SK-N-SH (cell line): ENCODE results near the gene CNN2. TPM values are rescaled to one million over a fixed set of nuclear protein-coding genes. Genes with fewer than 3 reads are reported as not detected.

Experiments used
- CTCF ChIA-PET: fragments of 300-600, 350-600 bp; formaldehyde crosslinking; extraction: SDS; loops from one replicate; lab custom pipeline; 2021; lab: Yijun Ruan, JAX
- POLR2A ChIA-PET: fragments of 350-600 bp; sonication (Branson Sonifier 250); formaldehyde crosslinking; extraction: SDS; loops from one replicate; lab custom pipeline; 2020; ENCODE audit warnings: antibody characterized with exemption, inconsistent platforms; lab: Yijun Ruan, JAX
- DNase-seq: peaks from one replicate; pipeline ENCODE4 v3.0.0; 2012
- H2AFZ ChIP-seq: fragments of 200-600 bp; sonication (generic); 2 replicates; pipeline ENCODE4 v1.8.1; 2016; ENCODE audit warnings: antibody characterized with exemption, mild to moderate bottlenecking, low read depth
- H3F3A ChIP-seq: fragments of 200-600 bp; sonication (generic); replicated peaks from 2 replicates; pipeline ENCODE3; 2016; ENCODE audit warnings: antibody characterized with exemption, mild to moderate bottlenecking; ENCODE audit not compliant: insufficient read depth
- H3K27ac ChIP-seq, 2 experiments: fragments of 200-500 bp in 1 of 2; fragments of 200-600 bp in 1 of 2; sonication (Bioruptor generic) in 1 of 2; sonication (generic), shearing (Covaris generic) in 1 of 2; 2 replicates each; pipeline versions ENCODE4 v1.5.1 to v1.6.1; 2014 to 2016; ENCODE audit warnings: low read depth in 2 of 2, inconsistent platforms in 1 of 2, low read length in 1 of 2, mild to moderate bottlenecking in 1 of 2, mixed read lengths in 1 of 2
- H3K27me3 ChIP-seq: fragments of 200-600 bp; sonication (generic), shearing (Covaris generic); 2 replicates; pipeline ENCODE4 v1.6.1; 2016; ENCODE audit warnings: mixed run types; ENCODE audit not compliant: insufficient read depth
- H3K36me3 ChIP-seq, 2 experiments: fragments of 200-500 bp in 1 of 2; fragments of 200-600 bp in 1 of 2; sonication (Bioruptor generic) in 1 of 2; sonication (generic) in 1 of 2; replicated peaks in 1 of 2; 2 replicates each; pipeline versions ENCODE3 to v1.5.1; 2014 to 2016; ENCODE audit warnings: low read length in 1 of 2, mild to moderate bottlenecking in 1 of 2; ENCODE audit not compliant: insufficient read depth in 2 of 2, control insufficient read depth in 1 of 2
- H3K4me1 ChIP-seq, 2 experiments: fragments of 200-500 bp in 1 of 2; fragments of 200-600 bp in 1 of 2; sonication (Bioruptor generic) in 1 of 2; sonication (generic), shearing (Covaris generic) in 1 of 2; 2 replicates each; pipeline versions ENCODE4 v1.5.1 to v1.6.1; 2014 to 2016; ENCODE audit warnings: low read depth in 1 of 2, low read length in 1 of 2, mixed run types in 1 of 2; ENCODE audit not compliant: insufficient read depth in 2 of 2, control insufficient read depth in 1 of 2
- H3K4me2 ChIP-seq: fragments of 200-600 bp; sonication (generic), shearing (Covaris generic); 2 replicates; pipeline ENCODE4 v1.6.1; 2017; ENCODE audit warnings: mixed run types
- H3K4me3 ChIP-seq, 2 experiments: fragments of 200-500 bp in 1 of 2; fragments of 200-600 bp in 1 of 2; sonication (Bioruptor generic) in 1 of 2; sonication (generic), shearing (Covaris generic) in 1 of 2; 2 replicates each; pipeline versions ENCODE4 v1.5.1 to v1.8.1; 2014 to 2016; ENCODE audit warnings: low read depth in 2 of 2, inconsistent platforms in 1 of 2, low read length in 1 of 2, mild to moderate bottlenecking in 1 of 2, mixed read lengths in 1 of 2, moderate library complexity in 1 of 2
- H3K79me2 ChIP-seq: fragments of 200-600 bp; sonication (generic); 2 replicates; pipeline ENCODE4 v1.8.1; 2017; ENCODE audit warnings: mild to moderate bottlenecking; ENCODE audit not compliant: insufficient read depth
- H3K9ac ChIP-seq: fragments of 200-600 bp; sonication (generic); 2 replicates; pipeline ENCODE4 v1.6.1; 2017; ENCODE audit warnings: mixed run types
- H3K9me2 ChIP-seq: fragments of 200-600 bp; sonication (generic); 2 replicates; pipeline ENCODE4 v1.6.1; 2017; ENCODE audit warnings: mixed run types
- H3K9me3 ChIP-seq: fragments of 200-600 bp; sonication (generic); 2 replicates; pipeline ENCODE4 v1.6.1; 2017; ENCODE audit warnings: mixed run types, mild to moderate bottlenecking, moderate library complexity
- H4K20me1 ChIP-seq: fragments of 200-600 bp; sonication (generic); 2 replicates; pipeline ENCODE4 v1.6.1; 2017; ENCODE audit warnings: mild to moderate bottlenecking, mixed run types; ENCODE audit not compliant: insufficient read depth
- CHD2 ChIP-seq: fragments of 150-350 bp; IDR thresholded peaks from 2 replicates; pipeline ENCODE4 v1.6.1; 2018; ENCODE audit warnings: low read length; ENCODE audit not compliant: partially characterized antibody
- ELF1 ChIP-seq: IDR thresholded peaks from 2 replicates; pipeline ENCODE4 v1.4.0; 2012
- EP300 ChIP-seq, 2 experiments: IDR thresholded peaks; 2 replicates each; pipeline versions ENCODE4 v1.4.0 to v1.6.1; 2012; ENCODE audit warnings: borderline replicate concordance in 1 of 2, low read depth in 1 of 2, low read length in 1 of 2
- FOSL2 ChIP-seq: IDR thresholded peaks from 2 replicates; pipeline ENCODE4 v1.4.0; 2012; ENCODE audit warnings: low read depth, mild to moderate bottlenecking, moderate library complexity, borderline replicate concordance
- FOXJ3 ChIP-seq: sonication (generic); formaldehyde crosslinking; IDR thresholded peaks from 2 replicates; pipeline ENCODE4 v1.5.1; 2020; ENCODE audit warnings: mild to moderate bottlenecking, missing genetic modification reagents
- FOXM1 ChIP-seq: IDR thresholded peaks from 2 replicates; pipeline ENCODE4 v1.4.0; 2012; ENCODE audit warnings: low read depth, mild to moderate bottlenecking
- GATA2 ChIP-seq: sonication (generic); formaldehyde crosslinking; IDR thresholded peaks from 2 replicates; pipeline ENCODE4 v1.5.0; 2020; ENCODE audit warnings: mild to moderate bottlenecking, missing genetic modification reagents
- MEF2A ChIP-seq: IDR thresholded peaks from 2 replicates; pipeline ENCODE4 v1.4.0; 2012; ENCODE audit warnings: low read depth, borderline replicate concordance
- MXI1 ChIP-seq: IDR thresholded peaks from 2 replicates; pipeline ENCODE4 v1.6.1; 2012; ENCODE audit warnings: mild to moderate bottlenecking, low read depth, low read length, improper control_type of control experiment
- POLR2AphosphoS5 ChIP-seq: IDR thresholded peaks from 2 replicates; pipeline ENCODE4 v1.6.1; 2012; ENCODE audit warnings: low read depth, low read length
- RAD21 ChIP-seq: IDR thresholded peaks from 2 replicates; pipeline ENCODE4 v1.6.1; 2012; ENCODE audit warnings: mild to moderate bottlenecking, low read length
- RCOR1 ChIP-seq: fragments of 150-350 bp; IDR thresholded peaks from 2 replicates; pipeline ENCODE4 v1.6.1; 2017; ENCODE audit warnings: antibody characterized with exemption, low read length
- RXRA ChIP-seq: IDR thresholded peaks from 2 replicates; pipeline ENCODE4 v1.4.0; 2012; ENCODE audit warnings: low read depth, mild to moderate bottlenecking, borderline replicate concordance
- SIN3A ChIP-seq: IDR thresholded peaks from 2 replicates; pipeline ENCODE4 v1.6.1; 2012; ENCODE audit warnings: low read depth, mild to moderate bottlenecking, low read length, moderate library complexity, borderline replicate concordance
- SMC3 ChIP-seq: IDR thresholded peaks from 2 replicates; pipeline ENCODE4 v1.6.1; 2012; ENCODE audit warnings: low read depth, low read length, improper control_type of control experiment
- TAF1 ChIP-seq: IDR thresholded peaks from 2 replicates; pipeline ENCODE4 v1.6.1; 2012; ENCODE audit warnings: low read depth, mild to moderate bottlenecking, low read length, moderate library complexity, borderline replicate concordance
- TCF12 ChIP-seq: IDR thresholded peaks from 2 replicates; pipeline ENCODE4 v1.4.0; 2012
- TEAD4 ChIP-seq: IDR thresholded peaks from 2 replicates; pipeline ENCODE4 v1.4.0; 2012; ENCODE audit warnings: mild to moderate bottlenecking, borderline replicate concordance; ENCODE audit not compliant: insufficient read depth
- YY1 ChIP-seq: IDR thresholded peaks from 2 replicates; pipeline ENCODE4 v1.4.0; 2012; ENCODE audit warnings: low read depth, mild to moderate bottlenecking
- WGBS: methylation state at CpG from one replicate; pipeline ENCODE4 v1.1.6; 2017; ENCODE audit warnings: low lambda C conversion rate; 5-methylcytosine and 5-hydroxymethylcytosine counted together
- polyA plus RNA-seq, 3 experiments: library from polyadenylated mRNA; depleted of rRNA; stranded (reverse); fragments of >200 nt; gene quantifications; 2 replicates each; pipeline ENCODE4 v1.2.3, GENCODE V29; 2012
- TF ChIP-seq, protein P1 (sequence below): IDR thresholded peaks from 2 replicates; pipeline ENCODE4 v1.4.0; 2012; ENCODE audit warnings: low read depth, borderline replicate concordance
- TF ChIP-seq, protein P2 (sequence below): IDR thresholded peaks from 2 replicates; pipeline ENCODE4 v1.4.0; 2012; ENCODE audit warnings: low read depth, borderline replicate concordance
- TF ChIP-seq, protein P3 (sequence below): IDR thresholded peaks from 2 replicates; pipeline ENCODE4 v1.6.1; 2012; ENCODE audit warnings: mild to moderate bottlenecking, low read depth, low read length, moderate library complexity

CNN2 gene
- polyA plus RNA-seq, 1 of the 3 experiments (the other 2 are of a cell fraction) = 279 TPM

DNA sequence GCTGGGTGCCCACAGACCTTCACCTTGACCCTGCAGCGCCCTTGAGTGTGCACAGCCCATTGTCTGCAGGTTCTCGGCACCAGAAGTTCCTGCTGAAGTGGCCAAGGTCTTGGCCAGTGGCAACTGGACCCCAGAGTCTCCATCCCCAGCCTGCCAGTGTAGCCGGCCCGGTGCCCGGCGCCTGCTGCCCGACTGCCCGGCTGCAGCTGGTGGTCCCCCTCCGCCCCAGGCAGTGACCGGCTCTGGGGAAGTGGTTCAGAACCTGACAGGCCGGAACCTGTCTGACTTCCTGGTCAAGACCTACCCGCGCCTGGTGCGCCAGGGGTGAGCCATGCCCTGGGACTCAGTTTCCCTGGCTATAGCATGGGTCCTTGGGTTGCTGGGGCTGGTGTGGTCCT, 28.6 kb downstream of the CNN2 start (continued):
- TF ChIP-seq, protein P1, sequence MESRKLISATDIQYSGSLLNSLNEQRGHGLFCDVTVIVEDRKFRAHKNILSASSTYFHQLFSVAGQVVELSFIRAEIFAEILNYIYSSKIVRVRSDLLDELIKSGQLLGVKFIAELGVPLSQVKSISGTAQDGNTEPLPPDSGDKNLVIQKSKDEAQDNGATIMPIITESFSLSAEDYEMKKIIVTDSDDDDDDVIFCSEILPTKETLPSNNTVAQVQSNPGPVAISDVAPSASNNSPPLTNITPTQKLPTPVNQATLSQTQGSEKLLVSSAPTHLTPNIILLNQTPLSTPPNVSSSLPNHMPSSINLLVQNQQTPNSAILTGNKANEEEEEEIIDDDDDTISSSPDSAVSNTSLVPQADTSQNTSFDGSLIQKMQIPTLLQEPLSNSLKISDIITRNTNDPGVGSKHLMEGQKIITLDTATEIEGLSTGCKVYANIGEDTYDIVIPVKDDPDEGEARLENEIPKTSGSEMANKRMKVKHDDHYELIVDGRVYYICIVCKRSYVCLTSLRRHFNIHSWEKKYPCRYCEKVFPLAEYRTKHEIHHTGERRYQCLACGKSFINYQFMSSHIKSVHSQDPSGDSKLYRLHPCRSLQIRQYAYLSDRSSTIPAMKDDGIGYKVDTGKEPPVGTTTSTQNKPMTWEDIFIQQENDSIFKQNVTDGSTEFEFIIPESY = no peak
- no peak for TF ChIP-seq MEF2A
- TF ChIP-seq RCOR1 = no peak
- TF ChIP-seq, protein P2, sequence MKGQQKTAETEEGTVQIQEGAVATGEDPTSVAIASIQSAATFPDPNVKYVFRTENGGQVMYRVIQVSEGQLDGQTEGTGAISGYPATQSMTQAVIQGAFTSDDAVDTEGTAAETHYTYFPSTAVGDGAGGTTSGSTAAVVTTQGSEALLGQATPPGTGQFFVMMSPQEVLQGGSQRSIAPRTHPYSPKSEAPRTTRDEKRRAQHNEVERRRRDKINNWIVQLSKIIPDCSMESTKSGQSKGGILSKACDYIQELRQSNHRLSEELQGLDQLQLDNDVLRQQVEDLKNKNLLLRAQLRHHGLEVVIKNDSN = no peak
- TF ChIP-seq SIN3A = no peak
- TF ChIP-seq MXI1 = no peak
- no peak for TF ChIP-seq FOSL2
- no peak for TF ChIP-seq SMC3
- no peak for TF ChIP-seq TCF12
- no peak for TF ChIP-seq RAD21
- TF ChIP-seq YY1 = no peak
- no peak for TF ChIP-seq TEAD4

DNA sequence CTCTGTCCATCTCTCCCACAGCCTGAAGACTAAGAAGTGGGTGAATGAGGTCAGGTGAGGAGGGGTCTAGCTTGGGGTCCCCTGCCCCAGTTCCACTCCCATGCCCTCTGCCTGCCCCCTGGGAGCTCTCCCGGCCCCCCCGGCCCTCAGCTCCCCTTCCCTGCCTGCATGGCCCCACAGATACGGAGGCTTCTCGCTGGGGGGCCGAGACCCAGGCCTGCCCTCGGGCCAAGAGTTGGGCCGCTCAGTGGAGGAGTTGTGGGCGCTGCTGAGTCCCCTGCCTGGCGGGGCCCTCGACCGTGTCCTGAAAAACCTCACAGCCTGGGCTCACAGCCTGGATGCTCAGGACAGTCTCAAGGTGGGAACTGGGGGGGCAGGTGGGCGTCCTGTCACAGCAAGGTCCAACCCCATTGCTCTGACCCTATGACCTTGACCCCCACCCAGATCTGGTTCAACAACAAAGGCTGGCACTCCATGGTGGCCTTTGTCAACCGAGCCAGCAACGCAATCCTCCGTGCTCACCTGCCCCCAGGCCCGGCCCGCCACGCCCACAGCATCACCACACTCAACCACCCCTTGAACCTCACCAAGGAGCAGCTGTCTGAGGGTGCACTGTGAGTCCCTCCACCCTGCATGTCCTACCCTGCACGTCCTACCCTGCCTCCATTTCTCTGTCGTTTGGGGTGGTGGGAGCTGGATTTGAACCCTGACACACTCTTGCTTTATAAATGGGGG, 29.6 kb downstream of the CNN2 start:
- H3K9ac ChIP-seq = no peak overlapping the region
- ChIA-PET POLR2A (interaction anchor here (0.6 kb wide), 1 partner anchor 179 kb away, joined by 3 read pairs; no protein-coding TSS in a partner anchor), CTCF (interaction anchor here (0.8 kb wide), 1 partner anchor 9 kb away, joined by 5 read pairs; no protein-coding TSS in a partner anchor)
- H3K4me1 ChIP-seq = no peaks in the 10 kb centered on the region
- no peak overlapping the region for H2AFZ ChIP-seq
- no peaks in the 10 kb centered on the region for H4K20me1 ChIP-seq
- H3K4me3 ChIP-seq = no peak overlapping the region
- DNase-seq = no peak
- H3K27me3 ChIP-seq = no peaks in the 10 kb centered on the region
- no peaks in the 10 kb centered on the region for H3K9me2 ChIP-seq
- H3K4me2 ChIP-seq = no peak overlapping the region
- no peaks in the 10 kb centered on the region for H3K36me3 ChIP-seq
- WGBS = 89% methylated on average over 7 of the region's 20 CpGs
- no peaks in the 10 kb centered on the region for H3F3A ChIP-seq
- H3K9me3 ChIP-seq = peaks cover 11% of the 10 kb centered on the region; the same call in 1 of the 2 replicates
- H3K79me2 ChIP-seq = no peaks in the 10 kb centered on the region
- no peak overlapping the region for H3K27ac ChIP-seq
- TF ChIP-seq, protein P2 = no peak
- TF ChIP-seq TAF1 (no peak), CHD2 (no peak), ELF1 (no peak), MXI1 (no peak), TCF12 (no peak), GATA2 (CRISPR knock-in tag) (no peak), FOSL2 (no peak), FOXM1 (no peak), MEF2A (no peak), POLR2AphosphoS5 (no peak), EP300 (IDR thresholded peaks at IDR 0.05; ENCODE audit: borderline replicate concordance in 1 of 2, low read depth in 1 of 2, low read length in 1 of 2) (no peak), RXRA (no peak), FOXJ3 (CRISPR knock-in tag) (no peak)
- TF ChIP-seq, protein P3, sequence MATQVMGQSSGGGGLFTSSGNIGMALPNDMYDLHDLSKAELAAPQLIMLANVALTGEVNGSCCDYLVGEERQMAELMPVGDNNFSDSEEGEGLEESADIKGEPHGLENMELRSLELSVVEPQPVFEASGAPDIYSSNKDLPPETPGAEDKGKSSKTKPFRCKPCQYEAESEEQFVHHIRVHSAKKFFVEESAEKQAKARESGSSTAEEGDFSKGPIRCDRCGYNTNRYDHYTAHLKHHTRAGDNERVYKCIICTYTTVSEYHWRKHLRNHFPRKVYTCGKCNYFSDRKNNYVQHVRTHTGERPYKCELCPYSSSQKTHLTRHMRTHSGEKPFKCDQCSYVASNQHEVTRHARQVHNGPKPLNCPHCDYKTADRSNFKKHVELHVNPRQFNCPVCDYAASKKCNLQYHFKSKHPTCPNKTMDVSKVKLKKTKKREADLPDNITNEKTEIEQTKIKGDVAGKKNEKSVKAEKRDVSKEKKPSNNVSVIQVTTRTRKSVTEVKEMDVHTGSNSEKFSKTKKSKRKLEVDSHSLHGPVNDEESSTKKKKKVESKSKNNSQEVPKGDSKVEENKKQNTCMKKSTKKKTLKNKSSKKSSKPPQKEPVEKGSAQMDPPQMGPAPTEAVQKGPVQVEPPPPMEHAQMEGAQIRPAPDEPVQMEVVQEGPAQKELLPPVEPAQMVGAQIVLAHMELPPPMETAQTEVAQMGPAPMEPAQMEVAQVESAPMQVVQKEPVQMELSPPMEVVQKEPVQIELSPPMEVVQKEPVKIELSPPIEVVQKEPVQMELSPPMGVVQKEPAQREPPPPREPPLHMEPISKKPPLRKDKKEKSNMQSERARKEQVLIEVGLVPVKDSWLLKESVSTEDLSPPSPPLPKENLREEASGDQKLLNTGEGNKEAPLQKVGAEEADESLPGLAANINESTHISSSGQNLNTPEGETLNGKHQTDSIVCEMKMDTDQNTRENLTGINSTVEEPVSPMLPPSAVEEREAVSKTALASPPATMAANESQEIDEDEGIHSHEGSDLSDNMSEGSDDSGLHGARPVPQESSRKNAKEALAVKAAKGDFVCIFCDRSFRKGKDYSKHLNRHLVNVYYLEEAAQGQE = no peak
